Stimulated activated naive CD8-positive, alpha-beta T cell treated with anti-CD3 and anti-CD28 coated beads, Interleukin-15, amount 100 ng/mL, for 72 hours (primary cell): ENCODE measurements around the gene C1QC.

Experiments used
- ATAC-seq: fragments of 150-1000 bp; cut with Tn5 transposase; 2 replicates; pipeline ENCODE4 v1.10.0; 2021; ENCODE audit warnings: mild to moderate bottlenecking, moderate library complexity
- DNase-seq, 2 donors: peaks; one replicate each; pipeline ENCODE4 v3.0.0; 2021 to 2022
- H3K27ac Mint-ChIP-seq, 2 donors: one replicate each; pipeline ENCODE4 v1.8.0; 2022; ENCODE audit warnings: mild to moderate bottlenecking in 2 of 2, mixed read lengths in 2 of 2, moderate library complexity in 2 of 2
- H3K27me3 Mint-ChIP-seq: one replicate; pipeline ENCODE4 v1.8.0; 2022; ENCODE audit warnings: mixed read lengths
- H3K4me1 Mint-ChIP-seq: one replicate; pipeline ENCODE4 v1.8.0; 2022; ENCODE audit warnings: mild to moderate bottlenecking, mixed read lengths
- H3K4me3 Mint-ChIP-seq, 2 donors: one replicate each; pipeline ENCODE4 v1.8.0; 2022; ENCODE audit warnings: mild to moderate bottlenecking in 2 of 2, mixed read lengths in 2 of 2, moderate library complexity in 1 of 2
- H3K9me3 Mint-ChIP-seq, 2 donors: one replicate each; pipeline ENCODE4 v1.8.0; 2022; ENCODE audit warnings: mixed read lengths in 2 of 2

The C1QC gene

GRCh38 chr1:22612671-22613571 lies 30.5 kb upstream of the C1QC start:
- peaks cover 80% of the 10 kb centered on the region for H3K27me3 Mint-ChIP-seq

GRCh38 chr1:22613572-22613918 lies 29.9 kb upstream of the C1QC start:
- no peaks in the 10 kb centered on the region for H3K9me3 Mint-ChIP-seq
- H3K4me1 Mint-ChIP-seq, result no peaks in the 10 kb centered on the region
- ATAC-seq (no peak), DNase-seq (no peak)
- H3K27me3 Mint-ChIP-seq, result peaks cover 80% of the 10 kb centered on the region
- H3K27ac Mint-ChIP-seq, result no peak overlapping the region
- H3K4me3 Mint-ChIP-seq, result no peak overlapping the region

More at GRCh38 chr1:22612671-22613571, 30.5 kb upstream of the C1QC start:
- DNase-seq (no peak), ATAC-seq (no peak)
- H3K4me1 Mint-ChIP-seq, result no peaks in the 10 kb centered on the region
- H3K27ac Mint-ChIP-seq, result no peak overlapping the region
- H3K9me3 Mint-ChIP-seq, result no peaks in the 10 kb centered on the region
- no peak overlapping the region for H3K4me3 Mint-ChIP-seq

GRCh38 chr1:22613951-22614350 lies 29.5 kb upstream of the C1QC start:
- DNase-seq (no peak), ATAC-seq (no peak)
- no peak overlapping the region for H3K27ac Mint-ChIP-seq
- no peaks in the 10 kb centered on the region for H3K9me3 Mint-ChIP-seq
- H3K4me3 Mint-ChIP-seq, result no peak overlapping the region
- peaks cover 80% of the 10 kb centered on the region for H3K27me3 Mint-ChIP-seq
- no peaks in the 10 kb centered on the region for H3K4me1 Mint-ChIP-seq

- Mint-ChIP-seq H3K4me1 (no peaks in the 10 kb centered on the region), H3K27ac (peak overlapping the region in 1 of 2 donors; percentile 60), H3K9me3 (no peaks in the 10 kb centered on the region), H3K27me3 (peaks cover 73% of the 10 kb centered on the region), H3K4me3 (no peak overlapping the region)
- ATAC-seq (no peak), DNase-seq (no peak)
Observed at GRCh38 chr1:22615886-22616285, 27.5 kb upstream of the C1QC start.

- no peak overlapping the region for H3K27ac Mint-ChIP-seq
- peaks cover 76% of the 10 kb centered on the region for H3K27me3 Mint-ChIP-seq
- H3K4me3 Mint-ChIP-seq, result no peak overlapping the region
- H3K4me1 Mint-ChIP-seq, result no peaks in the 10 kb centered on the region
- DNase-seq, result no peak
- H3K9me3 Mint-ChIP-seq, result no peaks in the 10 kb centered on the region
- ATAC-seq, result no peak
Observed at GRCh38 chr1:22616571-22616970, 26.9 kb upstream of the C1QC start.

GRCh38 chr1:22618056-22618455 lies 25.4 kb upstream of the C1QC start:
- H3K27me3 Mint-ChIP-seq, result peaks cover 82% of the 10 kb centered on the region
- no peak for ATAC-seq

GRCh38 chr1:22619252-22619651 lies 24.2 kb upstream of the C1QC start:
- H3K9me3 Mint-ChIP-seq, result no peaks in the 10 kb centered on the region
- no peak for ATAC-seq
- no peak overlapping the region for H3K27ac Mint-ChIP-seq
- DNase-seq, result no peak
- no peaks in the 10 kb centered on the region for H3K4me1 Mint-ChIP-seq
- peaks cover 73% of the 10 kb centered on the region for H3K27me3 Mint-ChIP-seq
- no peak overlapping the region for H3K4me3 Mint-ChIP-seq

More at GRCh38 chr1:22618056-22618455, 25.4 kb upstream of the C1QC start:
- no peaks in the 10 kb centered on the region for H3K9me3 Mint-ChIP-seq
- DNase-seq, result no peak
- no peak overlapping the region for H3K4me3 Mint-ChIP-seq
- no peaks in the 10 kb centered on the region for H3K4me1 Mint-ChIP-seq
- no peak overlapping the region for H3K27ac Mint-ChIP-seq

- H3K9me3 Mint-ChIP-seq, result no peaks in the 10 kb centered on the region
- ATAC-seq, result no peak
- H3K4me3 Mint-ChIP-seq, result no peak overlapping the region
Observed at GRCh38 chr1:22619798-22620197, 23.6 kb upstream of the C1QC start.

GRCh38 chr1:22621761-22622160 lies 21.7 kb upstream of the C1QC start:
- Mint-ChIP-seq H3K27me3 (peaks cover 75% of the 10 kb centered on the region), H3K4me3 (no peak overlapping the region), H3K9me3 (no peaks in the 10 kb centered on the region), H3K27ac (no peak overlapping the region), H3K4me1 (no peaks in the 10 kb centered on the region)
- ATAC-seq, result no peak
- DNase-seq, result no peak

More at GRCh38 chr1:22619798-22620197, 23.6 kb upstream of the C1QC start:
- H3K4me1 Mint-ChIP-seq, result no peaks in the 10 kb centered on the region
- no peak overlapping the region for H3K27ac Mint-ChIP-seq
- no peak for DNase-seq
- H3K27me3 Mint-ChIP-seq, result peaks cover 73% of the 10 kb centered on the region

GRCh38 chr1:22625262-22625925 lies 18.0 kb upstream of the C1QC start:
- no peak for ATAC-seq
- no peak for DNase-seq
- Mint-ChIP-seq H3K4me1 (no peaks in the 10 kb centered on the region), H3K27ac (no peak overlapping the region), H3K9me3 (no peaks in the 10 kb centered on the region), H3K4me3 (no peak overlapping the region), H3K27me3 (peaks cover 77% of the 10 kb centered on the region)

GRCh38 chr1:22626237-22627157 lies 16.9 kb upstream of the C1QC start:
- no peak overlapping the region for H3K4me3 Mint-ChIP-seq
- peaks cover 86% of the 10 kb centered on the region for H3K27me3 Mint-ChIP-seq
- DNase-seq, result no peak
- ATAC-seq, result no peak
- H3K27ac Mint-ChIP-seq, result no peak overlapping the region
- H3K4me1 Mint-ChIP-seq, result no peaks in the 10 kb centered on the region
- no peaks in the 10 kb centered on the region for H3K9me3 Mint-ChIP-seq

- ATAC-seq (no peak), DNase-seq (no peak)
- no peaks in the 10 kb centered on the region for H3K4me1 Mint-ChIP-seq
- peaks cover 85% of the 10 kb centered on the region for H3K27me3 Mint-ChIP-seq
- no peaks in the 10 kb centered on the region for H3K9me3 Mint-ChIP-seq
- H3K27ac Mint-ChIP-seq, result no peak overlapping the region
- H3K4me3 Mint-ChIP-seq, result no peak overlapping the region
Observed at GRCh38 chr1:22627331-22627730, 16.1 kb upstream of the C1QC start.

- Mint-ChIP-seq H3K4me1 (no peaks in the 10 kb centered on the region), H3K27me3 (peaks cover 98% of the 10 kb centered on the region), H3K27ac (no peak overlapping the region), H3K9me3 (no peaks in the 10 kb centered on the region), H3K4me3 (no peak overlapping the region)
- ATAC-seq, result no peak
- no peak for DNase-seq
Observed at GRCh38 chr1:22628698-22629444, 14.6 kb upstream of the C1QC start.

GRCh38 chr1:22629886-22630285 lies 13.5 kb upstream of the C1QC start:
- peaks cover 91% of the 10 kb centered on the region for H3K27me3 Mint-ChIP-seq
- DNase-seq (no peak), ATAC-seq (no peak)
- no peak overlapping the region for H3K27ac Mint-ChIP-seq
- H3K4me3 Mint-ChIP-seq, result no peak overlapping the region
- no peaks in the 10 kb centered on the region for H3K9me3 Mint-ChIP-seq
- H3K4me1 Mint-ChIP-seq, result no peaks in the 10 kb centered on the region
